ENCODE results near the gene LAP3.

Gene LAP3

DNA sequence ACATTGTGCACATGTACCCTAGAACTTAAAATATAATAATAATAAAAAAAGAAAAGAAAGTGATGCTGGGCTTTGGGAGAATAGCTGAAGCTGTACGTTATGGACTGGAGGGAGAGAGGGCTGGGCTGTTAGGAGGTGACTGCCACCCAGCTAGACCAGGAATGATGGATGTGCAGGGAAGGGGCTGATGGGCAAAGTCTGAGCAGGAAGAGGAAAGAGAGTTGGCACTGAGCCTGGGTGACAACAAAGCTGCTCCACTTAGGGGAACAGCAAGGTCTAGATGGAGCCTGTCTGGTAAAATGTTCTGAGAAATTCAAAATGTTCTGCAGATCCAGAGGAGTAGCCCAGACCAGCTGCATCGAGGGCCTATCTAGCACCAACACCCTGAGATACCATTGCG is 69.7 kb downstream of the LAP3 start:
- no peak overlapping the region for H2BK5ac ChIP-seq (ENCODE audit: low read length)
- H2AK5ac ChIP-seq (ENCODE audit: low read depth, low read length), result no peak overlapping the region
- H2AFZ ChIP-seq (ENCODE audit: low read length), result no peak overlapping the region
- H3K27ac ChIP-seq (replicated peaks; ENCODE audit: low read length), result no peak overlapping the region
- H3K14ac ChIP-seq (ENCODE audit: low read length), result no peak overlapping the region
- no peak overlapping the region for H3K9ac ChIP-seq (ENCODE audit: low read depth, low read length, poor library complexity)
- H3K4me2 ChIP-seq (ENCODE audit: insufficient read depth, low read length, poor library complexity, severe bottlenecking), result no peak overlapping the region
- H3K23ac ChIP-seq (ENCODE audit: low read depth, low read length, poor library complexity), result no peak overlapping the region
- no peaks in the 10 kb centered on the region for H3K4me1 ChIP-seq (ENCODE audit: control insufficient read depth in 2 of 2, insufficient read depth in 1 of 2, low read depth in 1 of 2, low read length in 2 of 2)
- no peak overlapping the region for H3K18ac ChIP-seq (ENCODE audit: low read length)
- no peak overlapping the region for H3K4ac ChIP-seq (ENCODE audit: low read length)
- H4K8ac ChIP-seq (ENCODE audit: low read depth, low read length), result no peak overlapping the region
- H4K91ac ChIP-seq (ENCODE audit: low read depth, low read length, poor library complexity), result no peak overlapping the region
- H2BK120ac ChIP-seq (ENCODE audit: low read depth, low read length), result no peak overlapping the region
- whole genome bisulfite sequencing, 2 donors (ENCODE audit: extremely low coverage in 2 of 2, insufficient read length in 2 of 2, insufficient replicate concordance in 1 of 2), result no CpG with 5 or more reads among the region's 3 CpGs
- no peaks in the 10 kb centered on the region for H3K27me3 ChIP-seq (ENCODE audit: control insufficient read depth in 3 of 3, insufficient read depth in 3 of 3, low read depth in 1 of 3, low read length in 3 of 3)
- no peaks in the 10 kb centered on the region for H3K79me1 ChIP-seq (ENCODE audit: low read depth, low read length)
- peaks cover 0 to 2% of the 10 kb centered on the region in 2 donors for H3K36me3 ChIP-seq (replicated peaks in 1 of 2; ENCODE audit: control insufficient read depth in 2 of 2, insufficient read depth in 2 of 2, low read length in 2 of 2)
- H2BK12ac ChIP-seq (ENCODE audit: low read length), result no peak overlapping the region
- no peak overlapping the region for H2BK15ac ChIP-seq (ENCODE audit: low read length)
- H3K9me3 ChIP-seq (replicated peaks in 1 of 2; ENCODE audit: control insufficient read depth in 2 of 2, insufficient read depth in 1 of 2, low read depth in 1 of 2, low read length in 2 of 2), result peaks cover 7 to 8% of the 10 kb centered on the region in 2 donors
- H3K4me3 ChIP-seq (ENCODE audit: low read length in 2 of 2), result no peak overlapping the region
- no peak for DNase-seq (ENCODE audit: low spot score)

DNA sequence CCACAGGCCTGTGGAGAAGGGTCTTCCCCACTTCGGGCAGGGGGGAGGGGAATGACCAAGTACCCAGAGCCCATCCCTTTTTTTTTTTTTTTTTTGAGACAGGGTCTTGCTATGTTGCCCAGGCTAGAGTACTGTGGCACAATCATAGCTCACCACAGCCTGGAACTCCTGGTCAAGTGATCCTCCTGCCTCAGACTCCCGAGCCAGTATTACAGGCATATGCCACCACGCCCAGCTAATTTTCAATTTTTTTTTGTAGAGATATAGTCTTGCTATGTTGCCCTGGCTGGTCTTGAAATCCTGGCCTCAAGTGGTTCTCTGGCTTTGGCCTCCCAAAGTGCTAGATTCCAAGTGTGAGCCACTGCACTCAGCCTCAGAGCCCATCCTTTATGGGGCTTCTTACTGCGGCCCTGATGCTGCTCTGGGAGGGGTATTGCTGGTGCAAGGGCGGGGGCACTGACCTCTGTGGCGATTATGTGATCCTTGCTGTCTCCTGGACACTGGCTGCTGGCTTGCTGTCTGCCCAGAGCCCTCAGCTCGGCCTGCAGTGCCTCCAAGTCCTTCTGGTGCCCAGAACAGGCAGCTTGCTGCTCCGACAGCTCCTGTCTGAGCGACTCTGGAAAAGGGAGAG is 70.3 kb downstream of the LAP3 start:
- no peak for DNase-seq (ENCODE audit: low spot score)
- H2BK15ac ChIP-seq (ENCODE audit: low read length), result no peak overlapping the region
- H3K79me1 ChIP-seq (ENCODE audit: low read depth, low read length), result no peaks in the 10 kb centered on the region
- peaks cover 7 to 8% of the 10 kb centered on the region in 2 donors for H3K9me3 ChIP-seq (replicated peaks in 1 of 2; ENCODE audit: control insufficient read depth in 2 of 2, insufficient read depth in 1 of 2, low read depth in 1 of 2, low read length in 2 of 2)
- WGBS, 2 donors (ENCODE audit: extremely low coverage in 2 of 2, insufficient read length in 2 of 2, insufficient replicate concordance in 1 of 2), result no CpG with 5 or more reads among the region's 9 CpGs
- H3K4me3 ChIP-seq (ENCODE audit: low read length in 2 of 2), result no peak overlapping the region
- peaks cover 0 to 1% of the 10 kb centered on the region in 2 donors for H3K36me3 ChIP-seq (replicated peaks in 1 of 2; ENCODE audit: control insufficient read depth in 2 of 2, insufficient read depth in 2 of 2, low read length in 2 of 2)
- H2BK5ac ChIP-seq (ENCODE audit: low read length), result peak overlapping the region; percentile 5
- peak overlapping the region; percentile 27 for H3K18ac ChIP-seq (ENCODE audit: low read length)
- no peaks in the 10 kb centered on the region for H3K4me1 ChIP-seq (ENCODE audit: control insufficient read depth in 2 of 2, insufficient read depth in 1 of 2, low read depth in 1 of 2, low read length in 2 of 2)
- no peak overlapping the region for H3K27ac ChIP-seq (replicated peaks; ENCODE audit: low read length)
- no peak overlapping the region for H2BK12ac ChIP-seq (ENCODE audit: low read length)
- H3K4ac ChIP-seq (ENCODE audit: low read length), result no peak overlapping the region
- H4K91ac ChIP-seq (ENCODE audit: low read depth, low read length, poor library complexity), result no peak overlapping the region
- no peak overlapping the region for H3K9ac ChIP-seq (ENCODE audit: low read depth, low read length, poor library complexity)
- no peak overlapping the region for H2BK120ac ChIP-seq (ENCODE audit: low read depth, low read length)
- H4K8ac ChIP-seq (ENCODE audit: low read depth, low read length), result no peak overlapping the region
- H3K23ac ChIP-seq (ENCODE audit: low read depth, low read length, poor library complexity), result no peak overlapping the region
- no peak overlapping the region for H2AK5ac ChIP-seq (ENCODE audit: low read depth, low read length)
- H3K27me3 ChIP-seq (ENCODE audit: control insufficient read depth in 3 of 3, insufficient read depth in 3 of 3, low read depth in 1 of 3, low read length in 3 of 3), result no peaks in the 10 kb centered on the region
- no peak overlapping the region for H3K14ac ChIP-seq (ENCODE audit: low read length)
- no peak overlapping the region for H2AFZ ChIP-seq (ENCODE audit: low read length)
- no peak overlapping the region for H3K4me2 ChIP-seq (ENCODE audit: insufficient read depth, low read length, poor library complexity, severe bottlenecking)

DNA sequence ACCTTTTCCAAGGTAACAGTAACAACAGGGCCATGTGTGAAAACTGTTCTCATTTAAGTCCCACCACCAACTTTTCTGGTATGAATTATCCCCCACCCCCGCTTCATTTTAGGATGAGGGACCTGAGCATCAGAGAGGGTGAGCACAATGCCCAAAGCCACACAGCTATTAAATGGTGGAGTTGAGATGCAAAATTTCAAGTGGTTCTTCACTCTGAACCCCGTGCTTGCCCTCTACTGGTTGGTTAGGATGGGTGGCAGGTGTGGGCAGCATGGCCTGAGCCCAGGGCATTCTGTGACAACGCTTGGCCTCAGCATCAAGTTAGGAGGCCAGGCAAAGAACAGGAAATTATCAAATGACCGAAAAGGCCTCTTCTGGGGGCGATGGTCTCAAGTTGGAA is 70.9 kb downstream of the LAP3 start:
- Histone ChIP-seq H3K4me2 (ENCODE audit: insufficient read depth, low read length, poor library complexity, severe bottlenecking) (no peak overlapping the region), H3K4me3 (ENCODE audit: low read length in 2 of 2) (no peak overlapping the region), H2BK15ac (ENCODE audit: low read length) (no peak overlapping the region), H3K4ac (ENCODE audit: low read length) (no peak overlapping the region), H2BK120ac (ENCODE audit: low read depth, low read length) (no peak overlapping the region), H3K23ac (ENCODE audit: low read depth, low read length, poor library complexity) (no peak overlapping the region), H4K91ac (ENCODE audit: low read depth, low read length, poor library complexity) (no peak overlapping the region), H2AK5ac (ENCODE audit: low read depth, low read length) (no peak overlapping the region), H2AFZ (ENCODE audit: low read length) (no peak overlapping the region), H3K79me1 (ENCODE audit: low read depth, low read length) (no peaks in the 10 kb centered on the region), H2BK5ac (ENCODE audit: low read length) (peak overlapping the region; percentile 5), H3K27me3 (ENCODE audit: control insufficient read depth in 3 of 3, insufficient read depth in 3 of 3, low read depth in 1 of 3, low read length in 3 of 3) (peaks cover 0 to 2% (median 0%) of the 10 kb centered on the region in 3 experiments), H3K14ac (ENCODE audit: low read length) (no peak overlapping the region), H3K18ac (ENCODE audit: low read length) (no peak overlapping the region), H3K27ac (replicated peaks; ENCODE audit: low read length) (no peak overlapping the region), H3K4me1 (ENCODE audit: control insufficient read depth in 2 of 2, insufficient read depth in 1 of 2, low read depth in 1 of 2, low read length in 2 of 2) (no peaks in the 10 kb centered on the region), H3K36me3 (replicated peaks in 1 of 2; ENCODE audit: control insufficient read depth in 2 of 2, insufficient read depth in 2 of 2, low read length in 2 of 2) (no peaks in the 10 kb centered on the region), H2BK12ac (ENCODE audit: low read length) (no peak overlapping the region), H3K9ac (ENCODE audit: low read depth, low read length, poor library complexity) (no peak overlapping the region), H4K8ac (ENCODE audit: low read depth, low read length) (no peak overlapping the region), H3K9me3 (replicated peaks in 1 of 2; ENCODE audit: control insufficient read depth in 2 of 2, insufficient read depth in 1 of 2, low read depth in 1 of 2, low read length in 2 of 2) (peaks cover 6% of the 10 kb centered on the region in 2 donors)
- DNase-seq (ENCODE audit: low spot score), result no peak
- WGBS, 2 donors (ENCODE audit: extremely low coverage in 2 of 2, insufficient read length in 2 of 2, insufficient replicate concordance in 1 of 2), result no CpG with 5 or more reads among the region's 5 CpGs

DNA sequence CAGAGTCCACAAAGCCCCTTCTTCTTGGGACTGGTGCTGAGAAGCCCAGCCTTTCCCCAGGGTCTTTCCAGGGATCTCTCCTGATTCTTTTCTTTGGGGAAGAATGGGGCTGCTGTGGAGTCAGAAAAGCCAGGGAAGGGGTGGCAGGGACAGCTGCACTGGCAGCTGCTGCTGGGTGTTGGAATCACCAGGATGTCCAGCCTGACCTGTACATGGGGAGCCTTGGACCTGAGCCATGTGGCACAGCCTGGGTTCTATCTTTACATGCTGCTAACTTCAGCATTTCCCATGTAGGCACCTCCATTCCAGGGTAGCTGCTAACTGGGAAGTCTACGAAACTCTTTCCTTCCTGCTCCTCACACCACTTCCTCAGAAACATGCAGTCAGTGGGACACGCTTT is 73.4 kb downstream of the LAP3 start:
- Histone ChIP-seq H2BK12ac (ENCODE audit: low read length) (no peak overlapping the region), H3K36me3 (replicated peaks in 1 of 2; ENCODE audit: control insufficient read depth in 2 of 2, insufficient read depth in 2 of 2, low read length in 2 of 2) (no peaks in the 10 kb centered on the region), H2AFZ (ENCODE audit: low read length) (no peak overlapping the region), H3K4ac (ENCODE audit: low read length) (no peak overlapping the region), H2BK5ac (ENCODE audit: low read length) (no peak overlapping the region), H3K4me1 (ENCODE audit: control insufficient read depth in 2 of 2, insufficient read depth in 1 of 2, low read depth in 1 of 2, low read length in 2 of 2) (no peaks in the 10 kb centered on the region), H3K27me3 (ENCODE audit: control insufficient read depth in 3 of 3, insufficient read depth in 3 of 3, low read depth in 1 of 3, low read length in 3 of 3) (peaks cover 0 to 2% (median 0%) of the 10 kb centered on the region in 3 experiments), H3K79me1 (ENCODE audit: low read depth, low read length) (no peaks in the 10 kb centered on the region), H3K23ac (ENCODE audit: low read depth, low read length, poor library complexity) (no peak overlapping the region), H2BK15ac (ENCODE audit: low read length) (no peak overlapping the region), H3K9ac (ENCODE audit: low read depth, low read length, poor library complexity) (no peak overlapping the region), H2BK120ac (ENCODE audit: low read depth, low read length) (no peak overlapping the region), H2AK5ac (ENCODE audit: low read depth, low read length) (no peak overlapping the region), H3K27ac (replicated peaks; ENCODE audit: low read length) (no peak overlapping the region), H4K8ac (ENCODE audit: low read depth, low read length) (no peak overlapping the region), H3K14ac (ENCODE audit: low read length) (no peak overlapping the region), H4K91ac (ENCODE audit: low read depth, low read length, poor library complexity) (no peak overlapping the region), H3K18ac (ENCODE audit: low read length) (no peak overlapping the region), H3K4me2 (ENCODE audit: insufficient read depth, low read length, poor library complexity, severe bottlenecking) (no peak overlapping the region), H3K9me3 (replicated peaks in 1 of 2; ENCODE audit: control insufficient read depth in 2 of 2, insufficient read depth in 1 of 2, low read depth in 1 of 2, low read length in 2 of 2) (peaks cover 2 to 3% of the 10 kb centered on the region in 2 donors), H3K4me3 (ENCODE audit: low read length in 2 of 2) (no peak overlapping the region)
- no CpG with 5 or more reads among the region's 2 CpGs for WGBS, 2 donors (ENCODE audit: extremely low coverage in 2 of 2, insufficient read length in 2 of 2, insufficient replicate concordance in 1 of 2)
- no peak for DNase-seq (ENCODE audit: low spot score)
